Uterus (tissue), 4 donors: ENCODE results near the gene CSF1. TPM values are rescaled to one million over a fixed set of nuclear protein-coding genes. Genes with fewer than 3 reads are reported as not detected.
A peak's percentile ranks its signal among the peaks of the same experiment; 100 is the strongest.

Source experiments
- DNase-seq, 2 donors: peaks; one replicate each; pipeline ENCODE4 v3.0.0-alpha.2; 2019 to 2020
- H3K27ac ChIP-seq, 2 donors: fragments of 200-600 bp; sonication (generic); 1 replicate in 1 of 2; 2 replicates in 1 of 2; pipeline ENCODE4 v1.5.1; 2016 to 2018
- H3K27me3 ChIP-seq, 2 donors: fragments of 200-600 bp; sonication (generic); one replicate each; pipeline ENCODE4 v1.5.1; 2018 to 2019; ENCODE audit warnings: control low read depth in 1 of 2
- H3K36me3 ChIP-seq, 2 donors: fragments of 200-600 bp; sonication (generic); one replicate each; pipeline ENCODE4 v1.5.1; 2019; ENCODE audit warnings: control low read depth in 1 of 2
- H3K4me1 ChIP-seq, 2 donors: fragments of 200-600 bp; sonication (generic); one replicate each; pipeline ENCODE4 v1.5.1; 2018 to 2019; ENCODE audit warnings: control low read depth in 1 of 2
- H3K4me3 ChIP-seq, 2 donors: fragments of 200-600 bp; sonication (generic); 1 replicate in 1 of 2; 2 replicates in 1 of 2; pipeline ENCODE4 v1.5.1; 2018 to 2019; ENCODE audit warnings: mild to moderate bottlenecking in 1 of 2
- H3K9me3 ChIP-seq, 2 donors: fragments of 200-600 bp; sonication (generic); one replicate each; pipeline ENCODE4 v1.5.1; 2019; ENCODE audit warnings: control low read depth in 1 of 2
- CTCF ChIP-seq, 4 experiments: fragments of 200-600 bp in 2 of 4; fragments of 450-650 bp in 2 of 4; sonication (generic) in 2 of 4; IDR thresholded peaks; one replicate each; pipeline ENCODE4 v1.5.1; 2016 to 2019; ENCODE audit warnings: antibody characterized with exemption in 4 of 4, mild to moderate bottlenecking in 2 of 4, moderate library complexity in 1 of 4
- POLR2A ChIP-seq, 2 donors: fragments of 450-650 bp; IDR thresholded peaks; one replicate each; pipeline ENCODE4 v1.6.1; 2016; ENCODE audit warnings: antibody characterized with exemption in 2 of 2, mild to moderate bottlenecking in 1 of 2, moderate library complexity in 1 of 2
- intact Hi-C: fragments of 100-400 bp; cut with DNase I; formaldehyde crosslinking; loops from one replicate; pipeline ENCODE4 v1.15.1; 2023; ENCODE audit warnings: low total_unique reads
- total RNA-seq, 4 donors: library from RNA; depleted of rRNA in 3 of 4; stranded (reverse); fragments of >200 nt in 3 of 4; gene quantifications; one replicate each; pipeline versions ENCODE4 v1.1.0 to v1.2.4, GENCODE V29; 2014 to 2023
- donor health status: DM: yes; HTN: yes; CAD: no.

The CSF1 gene
- total RNA-seq, 4 donors from 2014 or later, result 19.8 to 48.2 (median 34.2) TPM

GRCh38 chr1:109942434-109942833, 31.8 kb downstream of the CSF1 start:
- H3K9me3 ChIP-seq, result peaks cover 0 to 7% of the 10 kb centered on the region in 2 donors
- H3K4me1 ChIP-seq, result no peaks in the 10 kb centered on the region
- DNase-seq, result no peak
- no peaks in the 10 kb centered on the region for H3K36me3 ChIP-seq
- H3K27ac ChIP-seq, result no peak overlapping the region
- H3K27me3 ChIP-seq, result no peaks in the 10 kb centered on the region
- H3K4me3 ChIP-seq, result no peak overlapping the region
- intact Hi-C loops, result no loop called here
- TF ChIP-seq CTCF (IDR thresholded peaks at IDR 0.05) (no peak), POLR2A (IDR thresholded peaks at IDR 0.05) (no peak)

- intact Hi-C loops, result no loop called here
- DNase-seq, result no peak
- H3K4me1 ChIP-seq, result no peaks in the 10 kb centered on the region
Measured at GRCh38 chr1:109944541-109944940, 33.9 kb downstream of the CSF1 start.

GRCh38 chr1:109946511-109946910, 35.9 kb downstream of the CSF1 start:
- Histone ChIP-seq H3K4me3 (no peak overlapping the region), H3K36me3 (no peaks in the 10 kb centered on the region), H3K27ac (no peak overlapping the region), H3K4me1 (no peaks in the 10 kb centered on the region), H3K27me3 (no peaks in the 10 kb centered on the region), H3K9me3 (no peaks in the 10 kb centered on the region)
- DNase-seq, result no peak
- no peak for TF ChIP-seq POLR2A (IDR thresholded peaks at IDR 0.05)
- TF ChIP-seq CTCF (IDR thresholded peaks at IDR 0.05), result no peak
- intact Hi-C loops, result no loop called here

More at GRCh38 chr1:109944541-109944940, 33.9 kb downstream of the CSF1 start:
- Histone ChIP-seq H3K36me3 (no peaks in the 10 kb centered on the region), H3K27ac (no peak overlapping the region), H3K9me3 (no peaks in the 10 kb centered on the region), H3K27me3 (no peaks in the 10 kb centered on the region), H3K4me3 (no peak overlapping the region)
- TF ChIP-seq CTCF (IDR thresholded peaks at IDR 0.05), result no peak
- no peak for TF ChIP-seq POLR2A (IDR thresholded peaks at IDR 0.05)

DNA sequence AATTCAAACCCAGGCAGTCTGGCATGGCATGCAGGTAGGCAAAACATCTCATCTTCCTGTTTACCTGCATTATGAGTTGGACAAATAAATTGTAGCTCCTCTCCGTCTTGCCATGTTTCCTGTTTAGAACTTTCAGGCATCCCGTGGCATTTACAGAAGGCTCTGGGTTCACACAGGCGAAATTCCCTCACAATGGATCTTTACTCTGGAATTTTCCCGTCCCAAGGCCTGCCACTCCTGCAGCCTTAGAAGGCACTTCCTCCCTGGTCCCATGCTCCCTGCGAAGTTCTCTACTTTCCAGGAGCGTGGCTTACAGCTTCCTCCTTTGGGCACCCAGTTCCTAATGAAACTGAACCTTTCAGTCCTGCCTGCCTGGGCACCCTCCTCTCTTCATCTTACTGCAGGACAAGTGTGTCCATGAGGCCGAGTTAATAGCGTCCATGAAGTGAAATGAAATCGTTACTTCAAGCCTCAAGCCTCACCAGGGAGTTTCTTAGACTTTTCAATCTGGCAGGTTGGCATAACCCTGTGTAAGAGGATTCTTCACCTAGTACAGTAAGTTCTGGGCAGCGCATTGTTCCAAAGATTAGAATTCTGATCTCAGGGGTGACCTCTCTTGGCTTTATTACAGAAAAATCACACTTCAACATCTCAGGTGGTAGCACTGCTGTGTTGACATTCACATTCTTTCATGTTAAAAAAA, 37.1 kb downstream of the CSF1 start:
- DNase-seq, result no peak
- TF ChIP-seq CTCF (IDR thresholded peaks at IDR 0.05) (no peak), POLR2A (IDR thresholded peaks at IDR 0.05) (no peak)
- intact Hi-C loops, result no loop called here

GRCh38 chr1:109948285-109948630, 37.6 kb downstream of the CSF1 start:
- H3K4me3 ChIP-seq, result no peak overlapping the region
- DNase-seq, result no peak
- no peak overlapping the region for H3K27ac ChIP-seq
- no peaks in the 10 kb centered on the region for H3K4me1 ChIP-seq
- H3K27me3 ChIP-seq, result no peaks in the 10 kb centered on the region
- TF ChIP-seq POLR2A (IDR thresholded peaks at IDR 0.05) (no peak), CTCF (IDR thresholded peaks at IDR 0.05) (no peak)
- intact Hi-C loops, result no loop called here
- H3K36me3 ChIP-seq, result no peaks in the 10 kb centered on the region
- no peaks in the 10 kb centered on the region for H3K9me3 ChIP-seq

More for the DNA sequence above, 37.1 kb downstream of the CSF1 start:
- Histone ChIP-seq H3K27ac (peak overlapping the region in 1 of 2 donors; percentile 33), H3K4me3 (no peak overlapping the region), H3K36me3 (no peaks in the 10 kb centered on the region), H3K27me3 (no peaks in the 10 kb centered on the region), H3K4me1 (no peaks in the 10 kb centered on the region), H3K9me3 (no peaks in the 10 kb centered on the region)
